Colonic mucosa (tissue), 4 donors: ENCODE measurements around the gene ASNSD1. TPM values are rescaled to one million over a fixed set of nuclear protein-coding genes. Genes with fewer than 3 reads are reported as not detected.

Experiments
- DNase-seq: peaks from one replicate; pipeline ENCODE4 v3.0.0-alpha.2; 2020
- H3K27ac ChIP-seq: fragments of 200-600 bp; one replicate; pipeline ENCODE4 v1.8.0; 2021
- H3K27me3 ChIP-seq: fragments of 200-600 bp; one replicate; pipeline ENCODE4 v1.8.0; 2021
- H3K36me3 ChIP-seq: fragments of 200-600 bp; one replicate; pipeline ENCODE4 v1.8.0; 2021
- H3K4me1 ChIP-seq: fragments of 200-600 bp; one replicate; pipeline ENCODE4 v1.8.0; 2021; ENCODE audit warnings: mild to moderate bottlenecking
- H3K4me3 ChIP-seq: fragments of 200-600 bp; one replicate; pipeline ENCODE4 v1.8.0; 2021
- H3K9ac ChIP-seq, 2 donors: one replicate each; pipeline ENCODE4 v1.7.0; 2013; ENCODE audit warnings: control low read depth in 2 of 2, low read depth in 2 of 2, low read length in 2 of 2
- H3K9me3 ChIP-seq: fragments of 200-600 bp; one replicate; pipeline ENCODE4 v1.8.0; 2021
- intact Hi-C: fragments of 100-400 bp; cut with DNase I; formaldehyde crosslinking; loops from one replicate; pipeline ENCODE4 v1.14.1; 2022
- total RNA-seq, 2 donors: library from RNA; stranded (reverse); fragmentation: NEBNext Ultra II Directional in 1 of 2; extraction: Animal tissue kit (Norgen Biotek cat#: 25700) in 1 of 2; gene quantifications; one replicate each; pipeline ENCODE4 v1.2.1, GENCODE V29; 2021
- TF ChIP-seq, protein P1 (sequence below): fragments of 200-600 bp; IDR thresholded peaks from one replicate; pipeline ENCODE4 v1.8.0; 2022; ENCODE audit warnings: antibody characterized with exemption, mild to moderate bottlenecking
- donor health status: healthy.
- donor health status: DM: no; HTN: no; CAD: no.
- donor health status: DM: no; HTN: no; CAD: no.

ASNSD1 gene
- total RNA-seq, 2 donors from 2014 or later: 24.4 to 28.1 TPM

DNA sequence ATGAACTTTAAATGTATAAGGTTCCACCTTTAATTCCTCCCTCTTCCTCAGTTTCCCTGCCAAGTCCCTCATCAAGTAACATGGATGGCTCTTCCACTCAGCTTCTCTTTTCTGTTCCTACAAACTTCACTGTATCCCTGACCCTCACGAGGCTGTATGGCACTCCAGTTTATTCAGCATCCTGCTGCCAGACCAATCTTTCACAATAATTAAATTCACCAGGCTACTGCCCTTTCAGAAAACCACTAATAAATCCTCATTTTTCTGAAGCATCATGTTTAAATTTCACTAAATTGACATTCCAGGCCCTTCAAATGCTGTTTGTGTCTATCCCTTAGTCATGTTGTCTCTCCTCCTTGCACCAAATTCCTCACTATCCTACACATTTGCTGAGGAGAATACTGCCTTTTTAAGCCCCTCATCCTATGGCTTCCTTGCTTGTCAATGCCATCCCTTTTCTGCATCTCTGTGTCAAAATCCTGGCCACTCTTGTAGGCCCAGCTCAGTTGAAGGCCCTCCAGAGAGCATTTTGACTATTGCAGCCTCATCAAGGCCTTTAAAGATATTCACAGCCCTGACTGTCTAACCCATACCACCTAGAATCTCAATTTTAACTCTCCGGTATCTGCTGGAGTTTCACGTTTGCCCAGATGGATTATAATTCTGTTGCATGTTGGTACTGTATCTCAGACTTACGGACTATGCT is 22.8 kb upstream of the ASNSD1 start:
- TF ChIP-seq, protein P1, sequence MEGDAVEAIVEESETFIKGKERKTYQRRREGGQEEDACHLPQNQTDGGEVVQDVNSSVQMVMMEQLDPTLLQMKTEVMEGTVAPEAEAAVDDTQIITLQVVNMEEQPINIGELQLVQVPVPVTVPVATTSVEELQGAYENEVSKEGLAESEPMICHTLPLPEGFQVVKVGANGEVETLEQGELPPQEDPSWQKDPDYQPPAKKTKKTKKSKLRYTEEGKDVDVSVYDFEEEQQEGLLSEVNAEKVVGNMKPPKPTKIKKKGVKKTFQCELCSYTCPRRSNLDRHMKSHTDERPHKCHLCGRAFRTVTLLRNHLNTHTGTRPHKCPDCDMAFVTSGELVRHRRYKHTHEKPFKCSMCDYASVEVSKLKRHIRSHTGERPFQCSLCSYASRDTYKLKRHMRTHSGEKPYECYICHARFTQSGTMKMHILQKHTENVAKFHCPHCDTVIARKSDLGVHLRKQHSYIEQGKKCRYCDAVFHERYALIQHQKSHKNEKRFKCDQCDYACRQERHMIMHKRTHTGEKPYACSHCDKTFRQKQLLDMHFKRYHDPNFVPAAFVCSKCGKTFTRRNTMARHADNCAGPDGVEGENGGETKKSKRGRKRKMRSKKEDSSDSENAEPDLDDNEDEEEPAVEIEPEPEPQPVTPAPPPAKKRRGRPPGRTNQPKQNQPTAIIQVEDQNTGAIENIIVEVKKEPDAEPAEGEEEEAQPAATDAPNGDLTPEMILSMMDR: no peak
- no peaks in the 10 kb centered on the region for H3K27me3 ChIP-seq
- no peak for DNase-seq
- H3K36me3 ChIP-seq: no peaks in the 10 kb centered on the region
- H3K27ac ChIP-seq: peak overlapping the region; percentile 45
- intact Hi-C loops: no loop called here
- H3K9ac ChIP-seq: no peak overlapping the region
- H3K9me3 ChIP-seq: no peaks in the 10 kb centered on the region
- H3K4me3 ChIP-seq: no peak overlapping the region
- H3K4me1 ChIP-seq: no peaks in the 10 kb centered on the region

DNA sequence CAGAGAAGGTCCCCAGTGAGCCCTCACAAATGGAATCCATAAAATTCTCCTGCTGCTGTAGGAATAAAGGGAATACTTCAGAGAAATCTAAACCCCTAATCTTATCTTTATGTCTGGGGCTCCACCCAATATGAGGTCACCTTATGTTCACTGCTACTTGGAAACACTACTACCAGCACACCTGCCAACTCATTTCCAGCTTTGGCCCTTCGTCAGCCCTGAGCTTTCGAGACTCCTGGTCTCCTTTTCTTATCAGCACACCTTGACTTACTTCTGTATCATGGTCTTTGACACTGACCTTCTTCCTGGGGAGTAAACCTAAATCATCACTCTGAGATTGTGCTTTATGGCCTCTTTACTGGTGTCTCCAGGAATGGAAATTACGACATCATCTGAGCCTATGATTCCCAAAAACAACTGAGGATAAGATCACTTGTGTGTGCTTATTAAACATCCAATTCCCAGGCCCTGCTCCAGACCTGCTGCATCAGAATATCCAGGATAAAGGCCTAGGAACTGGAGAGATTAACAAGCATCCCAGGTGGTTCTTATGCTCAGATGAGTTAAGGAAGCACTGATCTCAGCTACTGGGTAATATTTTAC is 22.2 kb upstream of the ASNSD1 start:
- H3K36me3 ChIP-seq: no peaks in the 10 kb centered on the region
- peak overlapping the region; percentile 45 for H3K27ac ChIP-seq
- H3K27me3 ChIP-seq: no peaks in the 10 kb centered on the region
- DNase-seq: peak; percentile 63
- H3K9me3 ChIP-seq: no peaks in the 10 kb centered on the region
- TF ChIP-seq, protein P1: no peak
- no peaks in the 10 kb centered on the region for H3K4me1 ChIP-seq
- intact Hi-C loops: no loop called here
- no peak overlapping the region for H3K4me3 ChIP-seq
- H3K9ac ChIP-seq: no peak overlapping the region

DNA sequence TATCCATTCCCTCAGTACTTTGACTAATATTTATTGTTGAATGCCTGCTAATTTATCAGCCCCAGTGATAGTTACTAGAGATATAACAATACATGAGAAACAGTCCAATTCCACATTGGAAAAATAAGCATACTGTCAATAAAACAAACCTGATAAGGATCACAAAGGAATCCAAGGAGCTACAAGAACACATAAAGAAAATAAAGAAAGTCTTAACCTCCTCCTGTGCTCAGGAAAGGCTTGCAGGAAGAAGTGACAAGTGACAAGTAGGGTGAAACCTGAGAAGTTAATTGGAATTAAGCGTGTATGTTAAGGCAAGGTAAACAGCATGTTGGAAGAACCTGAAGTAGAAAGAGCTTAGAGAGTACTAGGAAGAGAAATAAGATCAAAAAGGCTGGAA is 20.3 kb upstream of the ASNSD1 start:
- Histone ChIP-seq H3K9ac (no peak overlapping the region), H3K36me3 (no peaks in the 10 kb centered on the region), H3K4me3 (no peak overlapping the region), H3K9me3 (no peaks in the 10 kb centered on the region), H3K27ac (no peak overlapping the region), H3K27me3 (no peaks in the 10 kb centered on the region), H3K4me1 (no peaks in the 10 kb centered on the region)
- TF ChIP-seq, protein P1: no peak
- DNase-seq: no peak
- intact Hi-C loops: no loop called here

DNA sequence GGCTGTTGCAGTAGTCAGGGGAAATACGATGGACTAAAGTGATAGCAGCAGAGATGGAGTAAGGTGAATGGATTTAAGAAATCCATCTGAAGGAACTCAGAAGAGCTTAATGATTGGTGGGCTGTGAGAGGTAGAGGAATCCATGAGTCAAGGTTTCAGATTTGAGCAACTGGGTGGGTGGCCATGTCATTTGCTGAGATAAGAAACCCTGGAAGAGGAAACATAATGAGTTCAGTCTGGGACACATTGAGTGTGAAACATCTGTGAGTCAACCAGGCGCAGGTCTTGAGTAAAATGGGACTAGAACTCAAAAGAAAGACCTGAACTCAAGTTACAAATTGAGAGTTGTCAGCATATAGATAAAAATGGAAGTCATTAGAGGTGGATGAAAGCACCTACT is 19.7 kb upstream of the ASNSD1 start:
- intact Hi-C loops: no loop called here

DNA sequence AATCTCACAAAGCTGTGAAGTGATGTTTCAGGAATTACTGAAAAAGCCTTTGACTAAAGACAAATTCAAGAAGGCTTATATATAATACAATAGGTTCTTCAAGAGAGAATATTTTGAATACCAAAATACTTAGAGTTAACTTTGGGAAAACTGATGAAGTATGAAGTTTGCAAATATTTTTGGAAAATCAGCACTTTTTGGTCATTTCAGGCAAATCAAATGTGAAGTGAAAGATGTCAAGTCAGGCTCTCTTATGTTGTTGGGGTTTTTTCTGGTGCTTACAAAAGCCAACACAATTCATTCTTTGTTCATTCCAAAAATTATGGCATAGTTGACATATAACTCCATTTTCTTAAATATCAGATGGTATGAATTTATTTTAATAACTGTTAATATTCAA is 14.7 kb upstream of the ASNSD1 start:
- H3K4me3 ChIP-seq: no peak overlapping the region
- H3K4me1 ChIP-seq: no peaks in the 10 kb centered on the region
- no peak overlapping the region for H3K27ac ChIP-seq
- H3K9ac ChIP-seq: no peak overlapping the region
- DNase-seq: no peak
- TF ChIP-seq, protein P1: no peak
- no peaks in the 10 kb centered on the region for H3K27me3 ChIP-seq
- H3K9me3 ChIP-seq: no peaks in the 10 kb centered on the region
- intact Hi-C loops: no loop called here
- H3K36me3 ChIP-seq: no peaks in the 10 kb centered on the region

More for the DNA sequence above, 19.7 kb upstream of the ASNSD1 start:
- Histone ChIP-seq H3K36me3 (no peaks in the 10 kb centered on the region), H3K9ac (no peak overlapping the region), H3K4me3 (no peak overlapping the region), H3K4me1 (no peaks in the 10 kb centered on the region), H3K27ac (no peak overlapping the region), H3K27me3 (no peaks in the 10 kb centered on the region), H3K9me3 (no peaks in the 10 kb centered on the region)
- TF ChIP-seq, protein P1: no peak
- DNase-seq: no peak
